Measurements from ENCODE around the gene PTH. TPM values are rescaled to one million over a fixed set of nuclear protein-coding genes. Genes with fewer than 3 reads are reported as not detected.

The PTH gene
- total and polyA plus RNA-seq, 9 of the 15 experiments (the other 6 are each of a cell fraction or from before 2014, with no cell fraction given) = not detected

- BruUV-seq (replicated peaks) = TSS peak; percentile 98
- H3K4me2 ChIP-seq (ENCODE audit: insufficient read depth, low read length) = peak within 1 kb of the TSS; percentile 95
- FAIRE-seq = peak; percentile 89
- peak within 1 kb of the TSS; percentile 90 for H2AFZ ChIP-seq (ENCODE audit: low read depth, low read length)
- ChIA-PET CTCF (ENCODE audit: low intra/inter-chr PET ratio) (interaction anchor here (0.5 kb wide), 1 partner anchor 1328 kb away, joined by 4 read pairs; no protein-coding TSS in a partner anchor), POLR2A (interaction anchor here (0.5 to 1.9 kb wide), 6 partner anchors 9 to 1761 kb away, joined by 3 to 9 read pairs (median 3); no protein-coding TSS in a partner anchor)
- peaks cover 19% of the 10 kb centered on the region for H3K79me2 ChIP-seq (ENCODE audit: control insufficient read depth, insufficient read depth, low read length)
- H4K20me1 ChIP-seq (replicated peaks; ENCODE audit: control insufficient read depth, insufficient read depth, low read length) = no peaks in the 10 kb centered on the region
- H3K9ac ChIP-seq (ENCODE audit: insufficient read depth in 1 of 2, low read depth in 2 of 2, low read length in 2 of 2) = peak within 1 kb of the TSS; percentile 84 to 87
- H3K36me3 ChIP-seq (ENCODE audit: control insufficient read depth, insufficient read depth, low read length) = no peaks in the 10 kb centered on the region
- peak; percentile 92 to 97 (median 94) for DNase-seq (ENCODE audit: extremely low read depth in 1 of 4, low spot score in 3 of 4)
- intact Hi-C loops (cut with micrococcal nuclease) (loop anchor here (10.0 kb wide), 3 partner anchors 108 to 232 kb away; partner anchors contain the start of gene FAR1), in situ Hi-C loops (cut with MboI) (no loop called here)
- ATAC-seq = peak; percentile 100
- H3K4me3 ChIP-seq = peak within 1 kb of the TSS; percentile 91
- H3K4me1 ChIP-seq (replicated peaks in 1 of 2; ENCODE audit: control insufficient read depth in 2 of 2, insufficient read depth in 2 of 2, low read length in 2 of 2) = peaks cover 8 to 14% of the 10 kb centered on the region in 2 experiments
- H3K27me3 ChIP-seq (ENCODE audit: control insufficient read depth in 2 of 2, insufficient read depth in 2 of 2, low read length in 2 of 2) = no peaks in the 10 kb centered on the region
- H3K9me3 ChIP-seq (replicated peaks; ENCODE audit: control insufficient read depth, insufficient read depth, low read depth, low read length) = no peaks in the 10 kb centered on the region
- WGBS (ENCODE audit: insufficient coverage, low coverage, missing lambda C conversion rate) = under 1% methylated on average over 53 of the region's 71 CpGs
- peak within 1 kb of the TSS; percentile 79 for H3K27ac ChIP-seq (ENCODE audit: extremely low read depth, low read depth, low read length)
- H3K9me1 ChIP-seq (ENCODE audit: control insufficient read depth, insufficient read depth, low read length) = no peaks in the 10 kb centered on the region
- TF ChIP-seq CSDE1 (IDR thresholded peaks at IDR 0.05) = no peak
- TF ChIP-seq ARID1B (IDR thresholded peaks at IDR 0.05) = no peak
- TF ChIP-seq TSHZ1 (CRISPR knock-in tag; IDR thresholded peaks at IDR 0.05) = no peak
- peak; percentile 50; the same call in 1 of the 2 replicates for TF ChIP-seq ZBTB9 (CRISPR knock-in tag; IDR thresholded peaks at IDR 0.05)
- peak; percentile 20; the same call in 1 of the 2 replicates for TF ChIP-seq E2F4 (CRISPR knock-in tag; IDR thresholded peaks at IDR 0.05; ENCODE audit: low read depth)
- no peak for TF ChIP-seq TARDBP (IDR thresholded peaks at IDR 0.05)
- TF ChIP-seq RBM15 (IDR thresholded peaks at IDR 0.05; ENCODE audit: insufficient read depth, low read length) = no peak
- TF ChIP-seq ZNF507 (tag; conservative IDR thresholded peaks at IDR 0.05) = no peak
- TF ChIP-seq SAFB (IDR thresholded peaks at IDR 0.05; ENCODE audit: borderline replicate concordance, low read depth, low read length) = peak; percentile 89
- TF ChIP-seq JUN (IDR thresholded peaks at IDR 0.05; ENCODE audit: borderline replicate concordance, low read depth, low read length) = no peak
- TF ChIP-seq JUN (CRISPR knock-in tag; IDR thresholded peaks at IDR 0.05; ENCODE audit: borderline replicate concordance) = no peak
- TF ChIP-seq POLR2A (conservative IDR thresholded peaks at IDR 0.05) = peak; percentile 97
- TF ChIP-seq TOE1 (IDR thresholded peaks at IDR 0.05; ENCODE audit: borderline replicate concordance) = 0 out of 2 replicates have a peak, but pooled peaks have one; percentile 24
- no peak for TF ChIP-seq TOE1 (CRISPR knock-in tag; IDR thresholded peaks at IDR 0.05; ENCODE audit: borderline replicate concordance, low read depth)
- peak; percentile 20; the same call in 1 of the 2 replicates for TF ChIP-seq NCOR1 (IDR thresholded peaks at IDR 0.05)
These were observed 32.7 kb downstream of the PTH start, which contains the start of gene BTBD10 for GRCh38 chr11:13462901-13463778. BTBD10 (minus strand) TSS chr11:13463222; CDS start chr11:13445124, 18,098 bp downstream.

All from K562 (cell line).